ENCODE measurements around the gene EME2. TPM values are rescaled to one million over a fixed set of nuclear protein-coding genes. Genes with fewer than 3 reads are reported as not detected.
A peak's percentile ranks its signal among the peaks of the same experiment; 100 is the strongest.
"Not testable (repeated sequence)": the region's sequence is repeated elsewhere in the genome, so short reads cannot be mapped to it uniquely, and the experiment has no call there.

Gene EME2
- total and polyA plus RNA-seq, 12 donors = 1.8 to 90.7 (median 19.2) TPM

- TF ChIP-seq, protein P1, sequence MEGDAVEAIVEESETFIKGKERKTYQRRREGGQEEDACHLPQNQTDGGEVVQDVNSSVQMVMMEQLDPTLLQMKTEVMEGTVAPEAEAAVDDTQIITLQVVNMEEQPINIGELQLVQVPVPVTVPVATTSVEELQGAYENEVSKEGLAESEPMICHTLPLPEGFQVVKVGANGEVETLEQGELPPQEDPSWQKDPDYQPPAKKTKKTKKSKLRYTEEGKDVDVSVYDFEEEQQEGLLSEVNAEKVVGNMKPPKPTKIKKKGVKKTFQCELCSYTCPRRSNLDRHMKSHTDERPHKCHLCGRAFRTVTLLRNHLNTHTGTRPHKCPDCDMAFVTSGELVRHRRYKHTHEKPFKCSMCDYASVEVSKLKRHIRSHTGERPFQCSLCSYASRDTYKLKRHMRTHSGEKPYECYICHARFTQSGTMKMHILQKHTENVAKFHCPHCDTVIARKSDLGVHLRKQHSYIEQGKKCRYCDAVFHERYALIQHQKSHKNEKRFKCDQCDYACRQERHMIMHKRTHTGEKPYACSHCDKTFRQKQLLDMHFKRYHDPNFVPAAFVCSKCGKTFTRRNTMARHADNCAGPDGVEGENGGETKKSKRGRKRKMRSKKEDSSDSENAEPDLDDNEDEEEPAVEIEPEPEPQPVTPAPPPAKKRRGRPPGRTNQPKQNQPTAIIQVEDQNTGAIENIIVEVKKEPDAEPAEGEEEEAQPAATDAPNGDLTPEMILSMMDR (IDR thresholded peaks at IDR 0.05) = no peak
- no peak for TF ChIP-seq POLR2A (IDR thresholded peaks at IDR 0.05)
- 92% methylated on average over 33 to 35 of the region's 35 CpGs for WGBS, 4 donors
- H3K27ac ChIP-seq = peak overlapping the region in 1 of 5 donors; percentile 40
- H3K4me1 ChIP-seq (replicated peaks in 1 of 2) = no peaks in the 10 kb centered on the region
- no peaks in the 10 kb centered on the region for H3K9me3 ChIP-seq (replicated peaks in 1 of 3)
- intact Hi-C loops (cut with DNase I) = no loop called here
- H3K36me3 ChIP-seq (replicated peaks in 1 of 2) = peaks cover 0 to 62% of the 10 kb centered on the region in 2 donors
- no peak for DNase-seq
- no peaks in the 10 kb centered on the region for H3K27me3 ChIP-seq
- H3K4me3 ChIP-seq = no peak overlapping the region
Observed at GRCh38 chr16:1729445-1729844, 43.2 kb upstream of the EME2 start.

- H3K4me3 ChIP-seq = no peak overlapping the region
- H3K27me3 ChIP-seq = no peaks in the 10 kb centered on the region
- WGBS, 4 donors = 85 to 93% (median 90%) methylated on average over 7 of the region's 7 CpGs
- no peak overlapping the region for H3K27ac ChIP-seq
- TF ChIP-seq POLR2A (IDR thresholded peaks at IDR 0.05) = no peak
- TF ChIP-seq, protein P1 (IDR thresholded peaks at IDR 0.05) = no peak
- H3K4me1 ChIP-seq (replicated peaks in 1 of 2) = no peaks in the 10 kb centered on the region
- DNase-seq = no peak
- intact Hi-C loops (cut with DNase I) = no loop called here
- H3K9me3 ChIP-seq (replicated peaks in 1 of 3) = no peaks in the 10 kb centered on the region
- H3K36me3 ChIP-seq (replicated peaks in 1 of 2) = peaks cover 0 to 56% of the 10 kb centered on the region in 2 donors
Observed at GRCh38 chr16:1731073-1731472, 41.5 kb upstream of the EME2 start.

DNA sequence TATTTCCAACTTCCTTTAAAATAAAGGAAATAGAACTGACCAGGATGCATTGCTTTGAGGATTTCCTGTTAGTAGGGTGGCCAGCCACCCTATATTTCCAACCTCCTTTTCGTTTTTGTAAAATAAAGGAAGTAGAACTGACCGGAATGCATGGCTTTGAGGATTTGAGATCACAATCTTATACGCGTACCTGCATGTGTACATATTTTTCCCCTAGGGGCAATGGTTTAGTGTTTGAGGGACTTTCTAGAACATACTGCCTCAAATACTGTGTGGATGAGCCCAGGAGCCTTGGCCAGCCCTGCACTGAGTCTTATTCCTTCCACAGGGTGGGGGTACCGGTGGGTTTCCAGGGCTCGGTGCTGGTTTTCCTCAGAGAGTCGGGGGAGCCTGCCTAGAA is 41.0 kb upstream of the EME2 start:
- WGBS, 4 donors = 70 to 92% (median 72%) methylated on average over 6 to 7 of the region's 7 CpGs
- Histone ChIP-seq H3K27ac (peak overlapping the region in 1 of 5 donors; percentile 10), H3K27me3 (no peaks in the 10 kb centered on the region), H3K9me3 (replicated peaks in 1 of 3) (no peaks in the 10 kb centered on the region), H3K4me1 (replicated peaks in 1 of 2) (no peaks in the 10 kb centered on the region), H3K36me3 (replicated peaks in 1 of 2) (peaks cover 0 to 51% of the 10 kb centered on the region in 2 donors), H3K4me3 (no peak overlapping the region)
- no peak for DNase-seq
- TF ChIP-seq POLR2A (IDR thresholded peaks at IDR 0.05) = no peak
- TF ChIP-seq, protein P1 (IDR thresholded peaks at IDR 0.05) = no peak
- intact Hi-C loops (cut with DNase I) = no loop called here

DNA sequence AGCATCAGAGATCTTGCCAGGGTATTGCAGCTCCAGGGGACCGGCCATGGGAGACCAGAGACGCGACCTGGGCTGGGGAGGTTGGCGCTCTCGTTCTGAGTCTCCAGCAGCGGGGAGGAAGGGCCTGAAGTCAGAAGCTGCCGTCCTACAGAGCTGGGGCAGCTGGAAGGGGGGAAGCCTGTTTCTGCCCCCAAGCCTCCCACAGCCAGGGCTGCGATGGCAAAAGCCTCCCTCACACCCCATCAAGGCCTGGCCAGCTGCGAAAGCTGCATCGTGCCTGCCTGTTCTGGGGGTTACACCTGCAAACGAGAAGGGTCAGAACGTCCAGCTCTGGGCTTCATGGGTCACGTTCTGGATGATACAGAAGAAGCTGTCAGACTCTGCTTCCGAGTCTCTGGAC is 40.5 kb upstream of the EME2 start:
- Histone ChIP-seq H3K4me3 (no peak overlapping the region), H3K9me3 (replicated peaks in 1 of 3) (no peaks in the 10 kb centered on the region), H3K27me3 (no peaks in the 10 kb centered on the region), H3K36me3 (replicated peaks in 1 of 2) (peaks cover 0 to 46% of the 10 kb centered on the region in 2 donors), H3K4me1 (replicated peaks in 1 of 2) (no peaks in the 10 kb centered on the region), H3K27ac (peak overlapping the region in 1 of 5 donors; percentile 10)
- WGBS, 4 donors = 81 to 93% (median 88%) methylated on average over 3 to 14 of the region's 14 CpGs
- TF ChIP-seq POLR2A (IDR thresholded peaks at IDR 0.05) = no peak
- TF ChIP-seq, protein P1 (IDR thresholded peaks at IDR 0.05) = no peak
- intact Hi-C loops (cut with DNase I) = no loop called here
- DNase-seq = no peak

DNA sequence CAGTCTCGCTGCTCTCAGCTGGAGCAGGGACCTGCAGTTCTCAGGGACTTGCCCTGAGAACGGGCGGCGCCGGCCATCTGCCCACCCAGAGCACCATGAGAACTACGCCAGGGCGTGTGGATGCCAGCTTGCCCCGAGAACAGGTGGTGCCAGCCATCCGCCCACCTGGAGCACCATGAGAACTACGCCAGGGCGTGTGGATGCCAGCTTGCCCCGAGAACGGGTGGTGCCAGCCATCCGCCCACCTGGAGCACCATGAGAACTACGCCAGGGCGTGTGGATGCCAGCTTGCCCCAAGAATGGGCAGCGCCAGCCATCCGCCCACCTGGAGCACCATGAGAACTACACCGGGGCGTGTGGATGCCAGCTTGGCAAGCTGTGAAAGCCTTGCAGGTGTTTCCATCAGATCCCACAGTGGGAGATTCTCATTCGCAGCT is 40.0 kb upstream of the EME2 start:
- H3K36me3 ChIP-seq (replicated peaks in 1 of 2) = peaks cover 0 to 46% of the 10 kb centered on the region in 2 donors
- H3K27ac ChIP-seq; H3K9me3 ChIP-seq (replicated peaks in 1 of 3); H3K4me1 ChIP-seq (replicated peaks in 1 of 2); H3K27me3 ChIP-seq; intact Hi-C loops (cut with DNase I); H3K4me3 ChIP-seq; DNase-seq: not testable (repeated sequence)
- 90 to 94% (median 93%) methylated on average over 6 to 21 of the region's 21 CpGs for WGBS, 4 donors

All from adrenal gland (tissue), 12 donors.